Measurements from ENCODE around the gene BRCC3. TPM values are rescaled to one million over a fixed set of nuclear protein-coding genes. Genes with fewer than 3 reads are reported as not detected.

The BRCC3 gene
- total RNA-seq, 1 experiment from 2014 or later, result 37.4 TPM

DNA sequence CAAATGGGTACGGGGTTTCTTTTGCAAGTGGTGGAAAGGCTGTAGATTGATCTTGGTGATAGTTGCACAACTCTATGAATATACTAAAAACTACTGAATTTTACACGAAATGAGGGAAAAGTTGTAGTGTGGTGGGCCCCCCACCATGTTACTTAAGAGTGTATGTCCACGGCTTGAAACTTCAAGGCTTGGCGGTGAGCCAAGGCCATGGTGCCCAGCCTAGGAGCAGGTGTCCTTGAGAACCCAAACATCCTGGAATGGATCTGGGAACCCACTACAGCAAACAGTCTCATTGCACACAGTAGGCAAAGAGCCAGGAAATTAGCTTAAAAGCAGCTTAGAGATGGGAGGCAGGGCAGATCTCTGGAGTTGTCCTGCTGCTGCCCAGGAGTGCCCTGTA, 62.9 kb downstream of the BRCC3 start:
- Histone ChIP-seq H3K4me1 (ENCODE audit: control insufficient read depth, insufficient read depth, low read length) (no peaks in the 10 kb centered on the region), H3K9me3 (ENCODE audit: control insufficient read depth, insufficient read depth, low read depth, low read length) (no peaks in the 10 kb centered on the region), H3K27me3 (ENCODE audit: control insufficient read depth, insufficient read depth, low read length) (no peaks in the 10 kb centered on the region), H3K4me3 (ENCODE audit: low read depth in 2 of 2, low read length in 2 of 2) (no peak overlapping the region), H3K27ac (ENCODE audit: low read length) (no peak overlapping the region), H3K36me3 (ENCODE audit: control insufficient read depth, insufficient read depth, low read length) (no peaks in the 10 kb centered on the region)
- TF ChIP-seq, protein P1, sequence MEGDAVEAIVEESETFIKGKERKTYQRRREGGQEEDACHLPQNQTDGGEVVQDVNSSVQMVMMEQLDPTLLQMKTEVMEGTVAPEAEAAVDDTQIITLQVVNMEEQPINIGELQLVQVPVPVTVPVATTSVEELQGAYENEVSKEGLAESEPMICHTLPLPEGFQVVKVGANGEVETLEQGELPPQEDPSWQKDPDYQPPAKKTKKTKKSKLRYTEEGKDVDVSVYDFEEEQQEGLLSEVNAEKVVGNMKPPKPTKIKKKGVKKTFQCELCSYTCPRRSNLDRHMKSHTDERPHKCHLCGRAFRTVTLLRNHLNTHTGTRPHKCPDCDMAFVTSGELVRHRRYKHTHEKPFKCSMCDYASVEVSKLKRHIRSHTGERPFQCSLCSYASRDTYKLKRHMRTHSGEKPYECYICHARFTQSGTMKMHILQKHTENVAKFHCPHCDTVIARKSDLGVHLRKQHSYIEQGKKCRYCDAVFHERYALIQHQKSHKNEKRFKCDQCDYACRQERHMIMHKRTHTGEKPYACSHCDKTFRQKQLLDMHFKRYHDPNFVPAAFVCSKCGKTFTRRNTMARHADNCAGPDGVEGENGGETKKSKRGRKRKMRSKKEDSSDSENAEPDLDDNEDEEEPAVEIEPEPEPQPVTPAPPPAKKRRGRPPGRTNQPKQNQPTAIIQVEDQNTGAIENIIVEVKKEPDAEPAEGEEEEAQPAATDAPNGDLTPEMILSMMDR (IDR thresholded peaks at IDR 0.05), result no peak
- TF ChIP-seq TCF7L2 (IDR thresholded peaks at IDR 0.05; ENCODE audit: low read depth, low read length) (no peak), SIN3A (IDR thresholded peaks at IDR 0.05; ENCODE audit: borderline replicate concordance, insufficient read depth, low read depth, low read length) (no peak), POLR2AphosphoS5 (IDR thresholded peaks at IDR 0.05; ENCODE audit: low read depth, low read length) (no peak)
- TF ChIP-seq, protein P2, sequence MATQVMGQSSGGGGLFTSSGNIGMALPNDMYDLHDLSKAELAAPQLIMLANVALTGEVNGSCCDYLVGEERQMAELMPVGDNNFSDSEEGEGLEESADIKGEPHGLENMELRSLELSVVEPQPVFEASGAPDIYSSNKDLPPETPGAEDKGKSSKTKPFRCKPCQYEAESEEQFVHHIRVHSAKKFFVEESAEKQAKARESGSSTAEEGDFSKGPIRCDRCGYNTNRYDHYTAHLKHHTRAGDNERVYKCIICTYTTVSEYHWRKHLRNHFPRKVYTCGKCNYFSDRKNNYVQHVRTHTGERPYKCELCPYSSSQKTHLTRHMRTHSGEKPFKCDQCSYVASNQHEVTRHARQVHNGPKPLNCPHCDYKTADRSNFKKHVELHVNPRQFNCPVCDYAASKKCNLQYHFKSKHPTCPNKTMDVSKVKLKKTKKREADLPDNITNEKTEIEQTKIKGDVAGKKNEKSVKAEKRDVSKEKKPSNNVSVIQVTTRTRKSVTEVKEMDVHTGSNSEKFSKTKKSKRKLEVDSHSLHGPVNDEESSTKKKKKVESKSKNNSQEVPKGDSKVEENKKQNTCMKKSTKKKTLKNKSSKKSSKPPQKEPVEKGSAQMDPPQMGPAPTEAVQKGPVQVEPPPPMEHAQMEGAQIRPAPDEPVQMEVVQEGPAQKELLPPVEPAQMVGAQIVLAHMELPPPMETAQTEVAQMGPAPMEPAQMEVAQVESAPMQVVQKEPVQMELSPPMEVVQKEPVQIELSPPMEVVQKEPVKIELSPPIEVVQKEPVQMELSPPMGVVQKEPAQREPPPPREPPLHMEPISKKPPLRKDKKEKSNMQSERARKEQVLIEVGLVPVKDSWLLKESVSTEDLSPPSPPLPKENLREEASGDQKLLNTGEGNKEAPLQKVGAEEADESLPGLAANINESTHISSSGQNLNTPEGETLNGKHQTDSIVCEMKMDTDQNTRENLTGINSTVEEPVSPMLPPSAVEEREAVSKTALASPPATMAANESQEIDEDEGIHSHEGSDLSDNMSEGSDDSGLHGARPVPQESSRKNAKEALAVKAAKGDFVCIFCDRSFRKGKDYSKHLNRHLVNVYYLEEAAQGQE (IDR thresholded peaks at IDR 0.05; ENCODE audit: insufficient read depth in 1 of 2, low read depth in 2 of 2, low read length in 1 of 2), result no peak
- intact Hi-C loops (cut with micrococcal nuclease; ENCODE audit: unreplicated experiment), result no loop called here
- no peak for DNase-seq (ENCODE audit: low read depth, low spot score)
- no TSS peak for BruUV-seq (replicated peaks)
- POLR2A ChIA-PET, result no interaction called here
- CTCF ChIA-PET, result no interaction called here
- no peak for ATAC-seq
- in situ Hi-C loops (cut with HindIII; ENCODE audit: low pct_unique_long_range_greater_than_20kb, low sequenced_read_pairs), result no loop called here

GRCh38 chrX:155143959-155144548, 72.7 kb downstream of the BRCC3 start:
- intact Hi-C loops (cut with micrococcal nuclease; ENCODE audit: unreplicated experiment), result loop anchor here (10.0 kb wide), 1 partner anchor 159 kb away; no protein-coding TSS in a partner anchor
- H3K9me3 ChIP-seq (ENCODE audit: control insufficient read depth, insufficient read depth, low read depth, low read length), result no peaks in the 10 kb centered on the region
- H3K27ac ChIP-seq (ENCODE audit: low read length), result no peak overlapping the region
- in situ Hi-C loops (cut with HindIII; ENCODE audit: low pct_unique_long_range_greater_than_20kb, low sequenced_read_pairs), result no loop called here
- H3K27me3 ChIP-seq (ENCODE audit: control insufficient read depth, insufficient read depth, low read length), result peaks cover 8% of the 10 kb centered on the region
- ChIA-PET POLR2A (no interaction called here), CTCF (no interaction called here)
- no peak for ATAC-seq
- BruUV-seq (replicated peaks), result no TSS peak
- H3K4me1 ChIP-seq (ENCODE audit: control insufficient read depth, insufficient read depth, low read length), result no peaks in the 10 kb centered on the region
- H3K4me3 ChIP-seq (ENCODE audit: low read depth in 2 of 2, low read length in 2 of 2), result no peak overlapping the region
- TF ChIP-seq, protein P1 (IDR thresholded peaks at IDR 0.05), result no peak
- TF ChIP-seq TCF7L2 (IDR thresholded peaks at IDR 0.05; ENCODE audit: low read depth, low read length) (no peak), POLR2AphosphoS5 (IDR thresholded peaks at IDR 0.05; ENCODE audit: low read depth, low read length) (no peak), SIN3A (IDR thresholded peaks at IDR 0.05; ENCODE audit: borderline replicate concordance, insufficient read depth, low read depth, low read length) (no peak)
- TF ChIP-seq, protein P2 (IDR thresholded peaks at IDR 0.05; ENCODE audit: insufficient read depth in 1 of 2, low read depth in 2 of 2, low read length in 1 of 2), result no peak
- DNase-seq (ENCODE audit: low read depth, low spot score), result no peak
- H3K36me3 ChIP-seq (ENCODE audit: control insufficient read depth, insufficient read depth, low read length), result no peaks in the 10 kb centered on the region
